H9 (cell line): ENCODE data around the gene TMC1. TPM values are rescaled to one million over a fixed set of nuclear protein-coding genes. Genes with fewer than 3 reads are reported as not detected.

ENCODE experiments used
- DNase-seq: peaks from one replicate; pipeline ENCODE4 v3.0.0-alpha.2; 2017
- H2AFZ ChIP-seq: one replicate; pipeline ENCODE4 v1.6.1; 2013; ENCODE audit warnings: mild to moderate bottlenecking, low read length, control low read depth, moderate library complexity
- H2AK5ac ChIP-seq: 2 replicates; pipeline ENCODE4 v1.6.1; 2013; ENCODE audit warnings: low read length, control low read depth, mixed read lengths; ENCODE audit not compliant: insufficient read length
- H2BK120ac ChIP-seq: one replicate; pipeline ENCODE4 v1.6.1; 2013; ENCODE audit warnings: low read depth, mild to moderate bottlenecking, low read length, control low read depth, inconsistent platforms; ENCODE audit not compliant: poor library complexity, severe bottlenecking
- H2BK12ac ChIP-seq: 2 replicates; pipeline ENCODE4 v1.6.1; 2013; ENCODE audit warnings: low read length, control low read depth, mixed read lengths, low read depth; ENCODE audit not compliant: insufficient read length
- H2BK15ac ChIP-seq: 2 replicates; pipeline ENCODE4 v1.6.1; 2013; ENCODE audit warnings: low read depth, low read length, control low read depth
- H2BK20ac ChIP-seq: one replicate; pipeline ENCODE4 v1.6.1; 2013; ENCODE audit warnings: low read depth, mild to moderate bottlenecking, low read length, control low read depth, inconsistent platforms; ENCODE audit not compliant: poor library complexity, severe bottlenecking
- H2BK5ac ChIP-seq: 2 replicates; pipeline ENCODE4 v1.6.1; 2013; ENCODE audit warnings: low read length, control low read depth, mixed read lengths; ENCODE audit not compliant: insufficient read length
- H3K14ac ChIP-seq: 2 replicates; pipeline ENCODE4 v1.6.1; 2013; ENCODE audit warnings: low read length, control low read depth; ENCODE audit not compliant: insufficient read depth
- H3K18ac ChIP-seq: 2 replicates; pipeline ENCODE4 v1.6.1; 2013; ENCODE audit warnings: low read depth, mild to moderate bottlenecking, mixed read lengths, low read length, control low read depth; ENCODE audit not compliant: insufficient read length
- H3K23ac ChIP-seq: 2 replicates; pipeline ENCODE4 v1.6.1; 2013; ENCODE audit warnings: low read length, control low read depth, mixed read lengths, low read depth; ENCODE audit not compliant: insufficient read length
- H3K23me2 ChIP-seq: 2 replicates; pipeline ENCODE4 v1.6.1; 2013; ENCODE audit warnings: low read depth, mild to moderate bottlenecking, mixed read lengths, low read length, control low read depth; ENCODE audit not compliant: insufficient read length, poor library complexity, severe bottlenecking
- H3K27ac ChIP-seq: 2 replicates; pipeline ENCODE4 v1.5.1; 2013; ENCODE audit warnings: low read length, control low read depth, mixed read lengths, low read depth; ENCODE audit not compliant: insufficient read length
- H3K27me3 ChIP-seq: 2 replicates; pipeline ENCODE4 v1.6.1; 2013; ENCODE audit warnings: low read length, control low read depth, inconsistent platforms; ENCODE audit not compliant: insufficient read depth
- H3K4ac ChIP-seq: 2 replicates; pipeline ENCODE4 v1.6.1; 2013; ENCODE audit warnings: low read depth, mild to moderate bottlenecking, control low read depth, inconsistent platforms, low read length, moderate library complexity
- H3K4me1 ChIP-seq: 2 replicates; pipeline ENCODE4 v1.6.1; 2013; ENCODE audit warnings: low read length, control low read depth, inconsistent platforms; ENCODE audit not compliant: insufficient read depth
- H3K4me2 ChIP-seq: 2 replicates; pipeline ENCODE4 v1.6.1; 2013; ENCODE audit warnings: low read length, control low read depth, mixed read lengths; ENCODE audit not compliant: insufficient read length, insufficient read depth
- H3K56ac ChIP-seq: 2 replicates; pipeline ENCODE4 v1.6.1; 2013; ENCODE audit warnings: low read depth, mild to moderate bottlenecking, mixed read lengths, low read length, control low read depth; ENCODE audit not compliant: insufficient read length
- H3K79me1 ChIP-seq: 2 replicates; pipeline ENCODE4 v1.6.1; 2013; ENCODE audit warnings: low read depth, mild to moderate bottlenecking, moderate library complexity, low read length, control low read depth, inconsistent platforms; ENCODE audit not compliant: insufficient read depth, poor library complexity, severe bottlenecking
- H3K79me2 ChIP-seq: 2 replicates; pipeline ENCODE4 v1.6.1; 2013; ENCODE audit warnings: low read length, control low read depth, inconsistent platforms; ENCODE audit not compliant: insufficient read depth
- H3K9ac ChIP-seq: 2 replicates; pipeline ENCODE4 v1.6.1; 2013; ENCODE audit warnings: low read length, control low read depth, mixed read lengths; ENCODE audit not compliant: insufficient read length; ENCODE audit errors: extremely low read depth
- H3K9me3 ChIP-seq: one replicate; pipeline ENCODE4 v1.6.1; 2013; ENCODE audit warnings: low read depth, low read length, inconsistent platforms; ENCODE audit not compliant: control insufficient read depth
- H3T11ph ChIP-seq: one replicate; pipeline ENCODE4 v1.6.1; 2013; ENCODE audit warnings: mild to moderate bottlenecking, low read length, control low read depth, inconsistent platforms
- H4K20me1 ChIP-seq: one replicate; pipeline ENCODE4 v1.6.1; 2013; ENCODE audit not compliant: control insufficient read depth, insufficient read length, insufficient read depth
- H4K5ac ChIP-seq: 2 replicates; pipeline ENCODE4 v1.6.1; 2013; ENCODE audit warnings: low read depth, mild to moderate bottlenecking, mixed read lengths, low read length, control low read depth; ENCODE audit not compliant: insufficient read length
- H4K8ac ChIP-seq: replicated peaks from 2 replicates; pipeline ENCODE4 v1.6.1; 2013; ENCODE audit warnings: low read length, control low read depth, mixed read lengths, low read depth; ENCODE audit not compliant: insufficient read length
- H4K91ac ChIP-seq: 2 replicates; pipeline ENCODE4 v1.6.1; 2013; ENCODE audit warnings: low read depth, mild to moderate bottlenecking, moderate library complexity, mixed read lengths, low read length, control low read depth; ENCODE audit not compliant: insufficient read length
- H3K27ac Mint-ChIP-seq, 3 experiments: 2 replicates in 2 of 3; 3 replicates in 1 of 3; pipeline ENCODE4 v1.8.0; 2020 to 2021; ENCODE audit warnings: mixed read lengths in 3 of 3, mild to moderate bottlenecking in 1 of 3, moderate library complexity in 1 of 3
- H3K27me3 Mint-ChIP-seq: 2 replicates; pipeline ENCODE4 v1.8.0; 2021; ENCODE audit warnings: low read depth, mild to moderate bottlenecking, moderate library complexity, mixed read lengths
- H3K36me3 Mint-ChIP-seq, 3 experiments: 2 replicates in 2 of 3; 3 replicates in 1 of 3; pipeline ENCODE4 v1.8.0; 2020 to 2021; ENCODE audit warnings: low read depth in 3 of 3, mixed read lengths in 3 of 3; ENCODE audit not compliant: insufficient read depth in 1 of 3
- H3K4me1 Mint-ChIP-seq, 2 experiments: 2 replicates each; pipeline ENCODE4 v1.8.0; 2020; ENCODE audit warnings: mixed read lengths in 2 of 2
- H3K4me3 Mint-ChIP-seq, 2 experiments: 2 replicates in 1 of 2; 3 replicates in 1 of 2; pipeline ENCODE4 v1.8.0; 2020 to 2021; ENCODE audit warnings: mild to moderate bottlenecking in 2 of 2, mixed read lengths in 2 of 2, moderate library complexity in 1 of 2
- H3K9me3 Mint-ChIP-seq, 2 experiments: 2 replicates in 1 of 2; 3 replicates in 1 of 2; pipeline ENCODE4 v1.8.0; 2020; ENCODE audit warnings: mild to moderate bottlenecking in 2 of 2, mixed read lengths in 2 of 2, moderate library complexity in 1 of 2
- CTCF ChIP-seq: fragments of 200-600 bp; sonication (generic); conservative IDR thresholded peaks from 3 replicates; pipeline ENCODE4 v1.8.0; 2021; ENCODE audit warnings: antibody characterized with exemption, mild to moderate bottlenecking
- WGBS: extraction: QIAGEN DNeasy Blood & Tissue Kit; methylation state at CpG from one replicate; pipeline ENCODE4 v1.1.7; 2013; ENCODE audit warnings: missing lambda C conversion rate, low lambda C conversion rate, mixed read lengths; ENCODE audit not compliant: insufficient read length; ENCODE audit errors: extremely low coverage; 5-methylcytosine and 5-hydroxymethylcytosine counted together
- total RNA-seq: library from RNA; stranded (reverse); gene quantifications from 2 replicates; pipeline ENCODE4 v1.2.1, GENCODE V29; 2021

TMC1 gene
- total RNA-seq, 1 experiment from 2014 or later: 2.4 TPM

GRCh38 chr9:72656021-72656420 lies 134.6 kb downstream of the TMC1 start:
- H3K4me3 Mint-ChIP-seq: no peak overlapping the region
- H3K4me1 Mint-ChIP-seq: peaks cover 15 to 16% of the 10 kb centered on the region in 2 experiments
- H3K14ac ChIP-seq: no peak overlapping the region

More at GRCh38 chr9:72656021-72656420, 134.6 kb downstream of the TMC1 start:
- Histone ChIP-seq H3K9ac (no peak overlapping the region), H2AK5ac (no peak overlapping the region), H3K79me2 (no peaks in the 10 kb centered on the region), H2BK12ac (no peak overlapping the region), H4K91ac (no peak overlapping the region), H3K56ac (no peak overlapping the region), H2AFZ (no peak overlapping the region), H2BK15ac (no peak overlapping the region), H4K20me1 (no peaks in the 10 kb centered on the region), H4K8ac (no peak overlapping the region), H3K9me3 (no peaks in the 10 kb centered on the region), H2BK5ac (no peak overlapping the region), H3K23me2 (no peaks in the 10 kb centered on the region), H3K79me1 (no peaks in the 10 kb centered on the region), H3K4me2 (no peak overlapping the region), H4K5ac (no peak overlapping the region), H3K27ac (no peak overlapping the region), H3K4me1 (no peaks in the 10 kb centered on the region), H2BK20ac (no peak overlapping the region), H3K23ac (no peak overlapping the region), H3K18ac (no peak overlapping the region), H3T11ph (no peak overlapping the region), H3K4ac (no peak overlapping the region), H2BK120ac (no peak overlapping the region), H3K27me3 (no peaks in the 10 kb centered on the region)
- TF ChIP-seq CTCF: no peak
- Mint-ChIP-seq H3K36me3 (no peaks in the 10 kb centered on the region; a peak in 1 of 7 replicates), H3K9me3 (no peaks in the 10 kb centered on the region; a peak in 1 of 5 replicates), H3K27ac (no peak overlapping the region), H3K27me3 (no peaks in the 10 kb centered on the region)
- no peak for DNase-seq
- WGBS: no CpG with 5 or more reads among the region's 12 CpGs
